NOMO-1 (cell line): ENCODE results near the gene SHE.

Source experiments
- DNase-seq, 2 experiments: peaks; one replicate each; lab custom pipeline; 2025; ENCODE audit not compliant: unreplicated experiment in 2 of 2; lab: John Stamatoyannopoulos, UW

SHE gene

GRCh38 chr1:154481053-154481452 is 21.2 kb downstream of the SHE start:
- DNase-seq, result no peak

- peak; percentile 54 to 65 for DNase-seq
Measured at GRCh38 chr1:154479764-154480421, 22.3 kb downstream of the SHE start.

- peak; percentile 81 to 83 for DNase-seq
Measured at GRCh38 chr1:154478639-154479038, 23.6 kb downstream of the SHE start.

GRCh38 chr1:154478013-154478412 is 24.2 kb downstream of the SHE start:
- DNase-seq, result no peak

- DNase-seq, result no peak
Measured at GRCh38 chr1:154476791-154477190, 25.4 kb downstream of the SHE start.

GRCh38 chr1:154474802-154475201 is 27.4 kb downstream of the SHE start:
- no peak for DNase-seq

GRCh38 chr1:154471304-154471703 is 30.9 kb downstream of the SHE start:
- no peak for DNase-seq

- DNase-seq, result no peak
Measured at GRCh38 chr1:154469844-154470560, 32.2 kb downstream of the SHE start.

- DNase-seq, result no peak
Measured at GRCh38 chr1:154468535-154469250, 33.5 kb downstream of the SHE start.

- no peak for DNase-seq
Measured at GRCh38 chr1:154467434-154468102, 34.6 kb downstream of the SHE start.

GRCh38 chr1:154466921-154467417 is 35.2 kb downstream of the SHE start:
- no peak for DNase-seq

GRCh38 chr1:154466206-154466605 is 36.0 kb downstream of the SHE start:
- no peak for DNase-seq

GRCh38 chr1:154465621-154466195 is 36.5 kb downstream of the SHE start:
- DNase-seq, result no peak

- no peak for DNase-seq
Measured at GRCh38 chr1:154463512-154463990, 38.7 kb downstream of the SHE start.

GRCh38 chr1:154460695-154461260 is 41.4 kb downstream of the SHE start:
- DNase-seq, result no peak

- no peak for DNase-seq
Measured at GRCh38 chr1:154459080-154459479, 43.1 kb downstream of the SHE start.

- peak; percentile 58 to 74 for DNase-seq
Measured at GRCh38 chr1:154456631-154457030, 45.6 kb downstream of the SHE start.

GRCh38 chr1:154454386-154455120 is 47.7 kb downstream of the SHE start:
- DNase-seq, result no peak

GRCh38 chr1:154453574-154454352 is 48.4 kb downstream of the SHE start:
- peak; percentile 15 to 50 for DNase-seq
